Endothelial cell of hepatic sinusoid (primary cell): ENCODE results near the gene ELOF1.
"Not testable (repeated sequence)": the region's sequence is repeated elsewhere in the genome, so short reads cannot be mapped to it uniquely, and the experiment has no call there.

Experiments used
- in situ Hi-C: cut with HindIII; loops from 2 replicates; pipeline ENCODE4 v1.10.0; 2017; ENCODE audit warnings: low sequenced_read_pairs

The ELOF1 gene

DNA sequence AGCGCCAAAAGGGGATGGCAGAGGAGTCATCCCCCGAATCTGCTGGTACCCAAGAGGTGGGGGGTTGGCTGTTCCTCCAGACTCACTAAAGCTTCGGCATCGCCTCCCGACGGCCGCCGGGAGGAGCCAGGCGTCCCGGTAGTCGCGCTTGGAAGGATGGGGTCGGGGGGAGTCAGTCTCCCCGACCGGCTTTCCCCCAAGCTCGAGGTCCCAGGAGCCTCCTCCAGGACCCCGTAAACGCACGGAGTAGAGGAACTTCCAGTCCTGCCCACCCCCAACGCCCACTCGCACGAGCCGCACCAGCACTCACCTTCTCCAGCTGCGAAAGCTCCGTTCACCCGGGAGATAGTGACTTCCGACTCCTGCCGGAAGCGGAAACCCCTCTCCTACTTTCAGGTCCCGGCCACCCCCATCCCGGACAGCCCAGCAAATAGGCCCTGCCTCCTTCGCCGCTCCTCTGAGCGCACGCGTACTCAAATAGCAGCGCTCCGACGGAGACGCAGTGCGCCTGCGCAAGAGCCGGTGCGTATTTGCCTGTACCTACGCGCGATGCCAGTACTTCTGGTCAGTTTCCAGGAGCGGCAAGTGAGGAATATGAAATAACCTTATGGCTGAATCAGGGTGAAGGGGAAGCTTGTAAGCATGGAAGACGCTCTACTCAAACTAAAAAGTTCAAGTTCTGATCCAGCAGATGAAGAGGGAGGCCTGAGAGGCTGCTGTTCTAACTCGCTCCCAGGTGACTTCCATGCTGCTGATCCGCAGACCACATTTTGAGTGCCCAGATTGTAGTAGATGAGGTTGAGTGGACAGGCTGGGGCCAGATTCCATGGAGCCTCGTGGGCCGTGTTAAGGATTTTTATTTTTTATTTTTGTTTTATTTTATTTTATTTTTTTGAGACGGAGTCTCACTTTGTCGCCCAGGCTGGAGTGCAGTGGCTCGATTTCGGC is at the start of gene ELOF1:
Gene ELOF1 (minus strand): TSS at position 350 of the 948 bp plus-strand sequence. CDS start 4,883 bp downstream, outside the sequence.
- in situ Hi-C loops: loop anchor here (5.0 to 25.0 kb wide), 2 partner anchors 33 to 247 kb away; no protein-coding TSS in a partner anchor

DNA sequence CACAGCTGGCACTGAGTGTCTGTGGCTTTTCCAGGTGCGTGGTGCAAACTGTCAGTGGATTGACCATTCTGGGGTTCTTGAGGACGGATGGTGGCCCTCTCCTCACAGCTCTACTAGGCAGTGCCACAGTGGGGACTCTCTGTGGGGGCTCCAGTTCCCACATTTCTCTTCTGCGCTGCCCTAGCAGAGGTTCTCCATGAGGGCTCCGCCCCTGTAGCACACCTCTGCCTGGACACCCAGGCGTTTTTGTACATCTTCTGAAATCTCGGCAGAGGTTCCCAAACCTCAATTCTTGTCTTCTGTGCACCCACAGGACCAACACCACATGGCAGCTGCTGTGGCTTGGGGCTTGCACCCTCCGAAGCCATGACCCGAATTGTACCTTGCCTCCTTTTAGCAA is 47.5 kb upstream of the ELOF1 start:
- in situ Hi-C loops: no loop called here

DNA sequence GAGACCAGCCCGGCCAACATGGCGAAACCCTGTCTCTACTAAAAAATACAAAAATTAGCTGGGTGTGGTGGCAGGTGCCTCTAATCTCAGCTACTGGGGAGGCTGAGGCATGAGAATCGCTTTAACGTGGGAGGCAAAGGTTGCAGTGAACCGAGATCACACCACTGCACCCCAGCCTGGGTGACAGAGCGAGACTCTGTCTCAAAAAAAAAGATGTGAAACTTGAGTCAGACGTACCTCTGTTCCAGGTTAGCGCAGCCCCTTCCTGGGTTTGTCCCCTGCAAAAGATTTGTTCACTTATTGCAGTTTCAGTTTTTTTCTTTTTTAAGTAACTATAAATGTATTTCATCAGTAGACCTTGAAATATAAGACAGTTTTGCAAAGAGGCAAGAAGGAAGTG is 40.7 kb upstream of the ELOF1 start:
- in situ Hi-C loops: not testable (repeated sequence)

DNA sequence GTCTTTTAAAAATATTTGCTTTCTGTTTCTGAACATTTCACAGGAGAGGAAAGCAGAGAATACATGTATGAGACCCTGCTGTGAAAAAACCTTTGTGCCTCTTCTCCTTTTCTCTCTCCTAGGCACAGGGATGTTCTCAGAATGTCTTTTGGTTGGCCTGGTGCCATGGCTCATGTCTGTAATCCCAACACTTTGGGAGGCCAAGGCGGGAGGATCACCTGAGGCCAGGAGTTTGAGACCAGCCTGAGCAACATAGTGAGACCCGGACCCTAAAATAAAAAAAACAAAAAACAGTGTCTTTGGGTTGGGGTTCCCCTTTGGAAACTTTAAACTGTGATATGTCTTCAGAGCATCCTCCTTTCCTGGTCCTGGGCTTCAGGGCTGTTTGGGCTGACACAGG is 39.7 kb upstream of the ELOF1 start:
- in situ Hi-C loops: no loop called here

DNA sequence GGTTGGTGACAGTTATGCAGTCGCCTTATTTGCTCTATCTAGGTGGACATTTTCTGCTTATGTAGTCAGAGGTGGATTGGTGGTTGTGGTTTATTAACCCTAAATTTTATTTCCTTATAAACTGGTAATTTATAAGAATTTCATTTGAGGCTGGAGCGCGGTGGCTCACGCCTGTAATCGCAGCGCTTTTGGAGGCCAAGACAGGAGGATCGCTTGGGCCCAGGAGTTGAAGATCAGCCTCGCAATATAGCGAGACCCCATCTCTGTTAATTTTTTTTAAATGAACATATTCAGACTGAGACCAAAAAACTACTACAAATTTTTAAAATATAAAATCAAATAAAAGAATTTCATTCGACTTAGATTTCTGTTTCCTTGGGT is 39.1 kb upstream of the ELOF1 start:
- in situ Hi-C loops: no loop called here

DNA sequence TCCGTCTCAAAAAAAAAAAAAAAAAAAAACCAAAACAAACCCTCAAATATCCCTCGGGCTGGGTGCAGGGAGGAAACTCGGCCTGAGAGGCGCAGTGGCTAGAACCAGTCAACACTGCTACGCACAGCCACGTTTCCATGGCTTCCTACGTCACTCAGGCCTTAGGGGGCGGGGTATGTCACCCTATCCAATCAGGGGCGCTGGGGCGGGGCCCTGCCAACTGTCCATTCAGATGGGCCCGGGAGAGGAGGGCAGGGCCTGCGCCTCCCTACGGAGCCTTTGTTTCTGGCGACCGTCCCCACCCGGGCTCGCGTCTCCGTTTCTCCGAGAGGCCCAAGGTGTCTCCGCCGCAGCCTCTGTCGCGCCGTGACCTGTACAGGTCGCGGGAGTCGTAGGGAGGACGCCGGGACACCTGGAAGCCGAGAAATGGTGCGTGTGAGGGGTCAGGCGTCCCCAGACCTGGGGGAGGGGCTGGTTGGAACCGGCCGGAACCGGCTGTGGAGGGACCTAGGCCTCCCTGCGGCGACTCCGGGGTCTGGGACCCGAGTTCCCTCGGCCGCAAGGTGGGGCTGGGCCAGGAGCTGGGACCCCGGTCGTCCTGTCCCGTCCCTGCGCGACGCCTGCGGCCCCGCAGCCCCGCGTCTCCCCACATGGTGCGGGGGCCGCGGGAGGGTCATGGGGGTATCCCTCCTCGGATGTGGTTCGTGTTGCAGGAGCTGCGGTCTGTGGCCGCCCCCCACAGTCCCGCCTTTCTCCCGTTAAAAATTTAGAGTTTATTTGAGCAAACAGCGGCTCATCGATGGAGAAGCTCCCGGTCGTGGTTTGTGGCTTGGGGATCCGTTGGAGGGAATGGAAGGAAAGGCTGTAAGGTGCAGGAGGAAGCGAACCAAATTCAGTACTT is 38.4 kb upstream of the ELOF1 start, which contains the start of gene ZNF627:
Gene ZNF627 (plus strand): TSS at position 282 of the 901 bp plus-strand sequence. CDS start 145 bp downstream, at position 427.
- in situ Hi-C loops: no loop called here

DNA sequence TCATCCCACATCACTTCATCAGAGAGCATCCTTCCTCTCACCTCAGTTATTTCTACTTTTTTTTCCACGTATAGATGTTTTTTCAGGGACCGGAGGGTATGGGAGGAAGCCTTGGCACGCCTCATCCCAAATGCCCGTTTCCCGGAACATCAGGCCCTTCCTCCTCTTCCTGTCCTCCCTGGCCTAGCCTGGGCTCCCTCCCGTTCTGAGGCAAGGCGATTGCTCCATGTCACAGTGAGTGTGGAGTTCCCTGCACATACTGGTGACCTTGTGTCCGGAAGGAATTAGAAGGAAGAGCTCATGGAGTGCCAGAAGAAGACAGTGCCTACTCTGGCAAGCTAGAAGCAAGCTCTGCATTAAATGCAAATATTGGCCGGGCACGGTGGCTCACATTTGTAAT is 37.1 kb upstream of the ELOF1 start:
- in situ Hi-C loops: no loop called here

DNA sequence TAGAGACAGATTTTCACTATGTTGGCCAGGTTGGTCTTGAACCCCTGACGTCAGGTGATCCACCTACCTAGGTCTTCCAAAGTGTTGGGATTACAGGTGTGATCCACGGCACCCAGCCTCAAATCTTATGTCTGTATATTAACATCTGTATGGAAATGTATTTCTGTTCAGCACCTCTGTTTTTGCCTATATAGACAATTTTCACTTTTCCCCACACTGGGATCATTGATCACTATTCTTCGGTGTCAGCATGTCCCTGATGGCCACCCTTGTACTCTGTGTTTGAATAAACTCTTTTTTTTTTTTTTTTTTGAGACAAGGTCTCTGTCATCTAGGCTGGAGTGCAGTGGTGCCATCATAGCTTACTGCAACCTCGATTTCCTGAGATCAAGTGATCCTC is 35.1 kb upstream of the ELOF1 start:
- in situ Hi-C loops: loop anchor here (5.0 kb wide), 1 partner anchor 37 kb away; the partner anchor contains the start of gene ELOF1

DNA sequence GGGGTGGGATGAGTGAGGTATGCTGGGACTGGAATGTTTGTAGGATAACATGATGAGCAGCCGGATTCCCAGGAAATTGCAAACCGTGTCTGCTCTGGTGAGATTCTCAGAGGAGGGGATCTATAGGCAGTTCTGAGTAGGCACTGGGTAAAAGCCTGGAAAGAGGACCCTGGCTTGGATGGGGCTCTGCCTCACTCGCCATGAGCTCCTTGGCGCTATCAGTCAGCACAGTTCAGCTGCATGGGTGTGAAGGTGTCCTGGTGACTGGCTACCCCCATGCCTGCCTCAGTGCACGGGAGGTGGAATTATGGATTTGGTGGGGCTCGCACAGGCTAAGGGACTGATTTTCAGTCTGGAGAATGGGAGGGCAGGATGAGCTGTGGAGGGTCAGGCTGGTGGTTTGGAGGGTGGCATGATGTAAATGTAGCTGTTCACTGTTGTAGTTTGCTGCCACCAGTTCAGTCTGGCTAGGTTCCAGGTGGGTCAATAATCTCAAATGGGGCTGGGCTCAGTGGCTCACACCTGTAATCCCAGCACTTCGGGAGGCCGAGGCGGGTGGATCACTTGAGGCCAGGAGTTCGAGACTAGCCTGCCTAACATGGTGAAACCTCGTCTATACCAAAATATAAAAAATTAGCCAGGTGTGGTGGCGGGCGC is 29.1 kb upstream of the ELOF1 start:
- in situ Hi-C loops: no loop called here

DNA sequence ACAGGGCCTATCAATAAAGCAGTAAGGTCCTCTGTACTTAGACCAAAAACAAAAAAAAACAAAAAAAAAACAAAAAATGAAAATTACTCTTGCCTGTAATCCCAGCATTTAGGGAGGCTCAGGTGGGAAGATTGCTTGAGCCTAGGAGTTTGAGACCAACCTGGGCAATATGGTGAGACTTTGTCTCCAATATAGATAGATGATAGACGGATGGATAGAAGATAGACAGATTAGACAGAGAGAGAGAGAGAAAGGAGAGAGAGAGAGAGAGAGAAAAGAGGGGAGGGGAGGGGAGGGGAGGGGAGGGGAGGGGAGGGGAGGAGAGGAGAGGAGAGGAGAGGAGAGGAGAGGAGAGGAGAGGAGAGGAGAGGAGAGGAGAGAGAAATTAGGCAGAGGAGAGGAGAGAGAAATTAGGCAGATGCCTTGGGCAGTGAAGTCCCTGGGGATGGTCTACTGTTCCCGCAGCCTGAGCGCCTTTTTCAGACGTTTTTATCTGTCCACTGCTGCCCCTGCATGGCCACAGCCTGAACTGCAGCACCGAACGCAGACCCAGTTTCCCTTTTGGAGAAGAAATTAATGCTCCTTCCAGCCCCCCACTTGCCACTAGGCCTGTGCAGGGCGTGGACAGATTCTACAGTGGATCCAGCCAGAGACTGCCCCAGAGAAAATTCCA is 28.4 kb upstream of the ELOF1 start:
- in situ Hi-C loops: no loop called here

DNA sequence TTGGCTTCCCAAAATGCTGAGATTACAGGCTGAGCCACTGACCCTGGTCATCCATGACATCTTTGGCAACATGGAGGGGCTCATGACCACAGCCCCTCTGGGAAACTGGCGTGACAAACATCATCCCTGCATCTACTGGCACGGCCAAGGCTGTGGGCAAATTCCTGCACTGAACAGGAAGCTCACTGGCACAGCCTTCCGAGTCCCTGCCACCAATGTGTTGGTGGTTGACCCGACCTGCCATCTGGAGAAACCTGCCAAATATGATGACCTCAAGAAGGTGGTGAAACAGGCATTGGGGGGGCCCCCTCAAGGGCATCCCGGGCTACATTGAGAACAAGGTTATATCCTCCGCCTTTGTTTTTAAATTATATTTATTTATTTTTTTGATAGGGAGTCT is 27.3 kb upstream of the ELOF1 start:
- in situ Hi-C loops: no loop called here

DNA sequence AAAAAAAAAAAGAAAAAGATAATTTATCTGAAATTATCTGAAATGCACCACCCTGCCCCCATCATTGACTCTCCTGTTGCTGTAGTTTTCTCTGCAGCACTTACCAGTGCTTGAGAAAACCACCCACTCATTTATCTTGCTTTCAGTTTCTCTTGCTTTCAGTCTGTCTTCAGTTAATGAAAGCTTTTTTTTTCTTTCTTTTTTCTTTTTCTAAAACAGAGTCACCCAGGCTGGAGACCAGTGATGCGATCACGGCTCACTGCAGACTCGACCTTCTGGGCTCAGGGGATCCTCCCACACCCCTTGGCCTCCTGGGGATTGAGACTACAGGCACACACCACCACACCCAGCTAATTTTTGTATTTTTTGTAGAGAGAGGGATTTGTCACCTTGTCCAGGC is 22.7 kb upstream of the ELOF1 start:
- in situ Hi-C loops: loop anchor here (5.0 kb wide), 1 partner anchor 44 kb away; the partner anchor contains the start of gene CNN1

DNA sequence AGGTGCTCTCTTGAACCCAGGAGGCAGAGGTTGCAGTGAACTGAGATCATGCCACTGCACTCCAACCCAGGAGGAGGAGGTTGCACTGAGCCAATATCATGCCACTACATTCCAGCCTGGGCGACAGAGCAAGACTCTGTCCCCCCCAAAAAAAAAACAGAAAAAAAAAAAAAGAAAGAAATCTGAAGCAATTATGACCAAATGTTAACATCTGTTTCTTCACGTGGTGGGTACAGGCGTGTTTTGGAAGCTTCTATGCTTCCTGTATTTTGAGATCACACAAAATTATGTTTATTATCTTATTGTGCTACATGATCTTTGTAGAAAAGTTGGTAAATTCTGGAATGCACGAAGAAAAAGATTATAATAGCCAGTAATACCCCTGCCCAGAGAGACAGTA is 21.1 kb upstream of the ELOF1 start:
- in situ Hi-C loops: loop anchor here (5.0 kb wide), 1 partner anchor 43 kb away; the partner anchor contains the start of gene CNN1

DNA sequence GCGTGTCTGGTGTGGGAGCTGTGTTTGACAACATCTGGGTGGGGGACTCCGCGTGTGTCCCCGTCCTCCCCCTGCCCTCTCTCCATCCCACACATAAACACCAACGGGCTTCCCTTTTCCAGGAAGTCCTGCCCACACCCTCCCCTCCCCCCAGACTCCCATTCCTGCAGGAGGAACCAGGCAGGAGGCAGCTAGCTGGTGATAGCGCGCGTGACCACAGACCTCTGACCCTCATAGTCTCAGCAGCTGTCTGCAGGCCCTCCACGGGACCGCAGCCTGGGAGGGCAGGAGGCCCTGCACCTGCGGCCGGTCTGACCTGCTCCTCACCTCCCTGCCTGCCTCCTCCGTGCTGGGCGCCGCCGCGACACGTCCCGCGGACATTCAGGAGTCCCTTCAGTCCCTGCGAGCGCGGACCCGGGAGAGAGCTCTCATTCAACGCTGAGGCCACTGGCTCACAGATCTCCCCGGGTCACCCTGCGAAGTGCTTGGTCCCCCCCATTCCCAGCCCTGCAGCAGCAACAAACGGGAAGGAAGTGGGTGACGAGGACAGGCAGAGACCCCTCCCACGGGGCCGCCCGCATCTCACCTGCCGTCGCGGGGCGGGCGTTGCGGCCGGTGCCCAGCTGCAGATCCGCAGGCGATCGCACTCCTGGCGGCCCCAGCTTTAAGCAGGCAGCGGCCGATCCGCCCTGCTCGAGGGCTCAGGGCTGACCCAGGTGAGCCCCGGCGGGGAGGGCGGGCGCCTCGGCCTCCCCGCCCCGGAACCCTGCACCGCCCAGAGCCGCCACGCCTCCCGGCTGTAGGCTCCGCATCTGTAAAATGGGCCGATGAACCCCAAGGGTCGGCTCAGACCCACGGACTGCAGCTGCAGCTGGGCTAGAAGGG is 19.5 kb upstream of the ELOF1 start:
- in situ Hi-C loops: no loop called here

DNA sequence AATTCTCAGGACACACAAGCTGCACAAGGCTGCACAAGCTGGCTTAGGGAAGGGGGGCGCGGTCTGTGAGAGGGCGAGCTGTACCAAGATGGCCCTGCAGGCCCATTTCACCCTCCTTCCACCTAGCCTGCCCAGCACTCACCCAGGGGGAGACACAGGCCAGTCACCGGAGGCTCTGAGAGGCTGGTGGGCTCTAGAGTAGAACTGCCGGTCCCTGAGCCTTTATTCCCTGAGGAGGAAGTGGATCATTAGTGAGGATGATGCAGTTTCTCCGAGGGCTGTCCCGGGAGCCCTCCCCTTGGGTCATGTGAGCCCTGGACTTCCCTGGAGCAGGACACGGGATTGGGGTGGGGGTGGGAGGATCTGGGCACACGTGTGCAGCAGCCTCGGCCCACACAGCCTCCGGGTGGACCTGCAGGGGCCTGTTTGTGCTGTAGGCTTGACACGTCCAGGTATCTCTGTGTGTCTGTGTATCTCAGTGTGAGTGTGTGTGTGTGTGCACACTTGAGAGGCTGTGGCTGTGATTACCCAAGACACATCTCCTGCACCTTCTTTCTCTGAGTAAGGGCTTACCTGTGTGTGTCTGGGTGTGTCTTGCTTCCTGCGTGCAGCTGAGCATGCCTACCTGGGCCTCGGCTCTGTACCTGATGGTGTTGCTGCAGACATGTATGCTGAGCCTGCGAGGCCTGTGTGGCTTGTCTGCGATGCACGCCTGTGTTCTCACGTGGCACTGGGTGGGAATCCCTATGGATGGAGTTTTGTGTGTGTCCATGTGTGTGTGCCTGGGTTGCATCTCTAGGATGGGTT is 18.6 kb upstream of the ELOF1 start, which contains the start of gene ACP5:
Gene ACP5 (minus strand): TSS at position 195 of the 807 bp plus-strand sequence. CDS start 328 bp downstream, outside the sequence.
- in situ Hi-C loops: no loop called here

DNA sequence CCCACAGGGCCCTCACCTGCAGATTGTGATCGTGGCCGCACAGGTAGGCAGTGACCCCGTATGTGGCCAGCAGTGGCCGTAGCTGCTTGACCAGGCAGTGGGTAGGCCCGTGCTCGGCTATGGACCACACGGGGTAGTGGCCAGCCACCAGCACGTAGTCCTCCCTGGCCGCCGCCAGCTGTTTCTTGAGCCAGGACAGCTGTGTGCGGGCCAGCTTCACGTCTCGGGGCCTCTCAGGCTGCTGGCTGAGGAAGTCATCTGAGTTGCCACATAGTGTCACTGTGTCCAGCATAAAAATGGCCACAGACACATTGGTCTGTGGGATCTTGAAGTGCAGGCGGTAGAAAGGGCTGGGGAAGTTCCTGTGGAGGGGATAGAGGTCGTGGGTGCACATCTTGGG is 17.2 kb upstream of the ELOF1 start:
- in situ Hi-C loops: no loop called here

DNA sequence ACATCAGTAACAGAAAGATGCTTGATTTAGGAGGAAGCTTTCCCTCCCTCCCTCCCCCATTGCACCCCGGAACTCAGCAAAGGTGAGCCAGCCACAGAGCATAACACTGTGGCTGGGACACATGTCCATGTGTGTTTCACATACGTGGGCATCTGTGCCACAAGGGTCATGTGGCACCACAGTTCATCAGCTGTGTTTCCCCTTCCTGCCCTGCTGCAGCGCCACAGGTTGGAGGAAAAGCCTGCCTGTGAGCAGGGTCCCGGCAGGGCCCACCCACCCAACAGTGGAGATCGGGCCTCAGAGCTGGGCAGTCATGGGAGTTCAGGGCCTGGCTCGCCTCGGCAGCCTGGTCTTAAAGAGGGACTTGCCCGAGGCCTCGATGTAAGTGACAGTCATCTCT is 15.7 kb upstream of the ELOF1 start:
- in situ Hi-C loops: loop anchor here (25.0 kb wide), 1 partner anchor 262 kb away; no protein-coding TSS in a partner anchor

DNA sequence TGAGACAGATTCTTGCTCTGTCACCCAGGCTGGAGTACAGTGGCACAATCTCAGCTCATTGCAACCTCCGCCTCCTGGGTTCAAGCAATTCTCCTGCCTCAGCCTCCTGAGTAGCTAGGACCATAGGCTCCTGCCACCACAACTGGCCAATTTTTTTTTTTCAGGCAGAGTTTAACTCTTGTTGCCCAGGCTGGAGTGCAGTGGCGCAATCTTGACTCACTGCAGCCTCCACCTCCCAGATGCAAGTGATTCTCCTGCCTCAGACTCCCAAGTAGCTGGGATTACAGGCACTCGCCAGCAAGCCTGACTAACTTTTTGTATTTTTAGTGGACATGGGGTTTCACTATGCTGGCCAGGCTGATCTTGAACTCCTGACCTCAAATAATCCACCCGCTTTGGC is 14.7 kb upstream of the ELOF1 start:
- in situ Hi-C loops: loop anchor here (25.0 kb wide), 1 partner anchor 261 kb away; no protein-coding TSS in a partner anchor
